Muscle of leg (tissue), 11 donors: ENCODE measurements around the gene AP3S1. TPM values are rescaled to one million over a fixed set of nuclear protein-coding genes. Genes with fewer than 3 reads are reported as not detected.

Experiments
- DNase-seq: peaks from one replicate; pipeline ENCODE4 v3.0.0; 2013
- H3K27ac ChIP-seq: one replicate; pipeline ENCODE4 v1.5.1; 2013; ENCODE audit warnings: mild to moderate bottlenecking, low read length, control low read depth
- H3K27me3 ChIP-seq: one replicate; pipeline ENCODE4 v1.6.1; 2013; ENCODE audit warnings: low read length; ENCODE audit not compliant: control insufficient read depth, insufficient read depth
- H3K36me3 ChIP-seq: one replicate; pipeline ENCODE4 v1.6.1; 2013; ENCODE audit warnings: low read length; ENCODE audit not compliant: control insufficient read depth, insufficient read depth
- H3K4me1 ChIP-seq: one replicate; pipeline ENCODE4 v1.6.1; 2013; ENCODE audit warnings: low read length; ENCODE audit not compliant: control insufficient read depth, insufficient read depth
- H3K4me3 ChIP-seq: one replicate; pipeline ENCODE4 v1.5.1; 2013; ENCODE audit warnings: low read length, control low read depth
- H3K9me3 ChIP-seq: replicated peaks from 2 replicates; pipeline ENCODE4 v1.6.1; 2013; ENCODE audit warnings: low read depth, low read length; ENCODE audit not compliant: control insufficient read depth
- WGBS: methylation state at CpG from one replicate; pipeline ENCODE4 v1.1.5; 2013; ENCODE audit warnings: missing lambda C conversion rate; ENCODE audit not compliant: insufficient coverage; 5-methylcytosine and 5-hydroxymethylcytosine counted together
- polyA plus RNA-seq, 8 donors: library from polyadenylated mRNA; unstranded; fragments of 120-200 nt; gene quantifications; one replicate each; pipeline versions ENCODE4 v1.2.1 to v1.2.3, GENCODE V29; 2013; ENCODE audit warnings: inconsistent platforms in 1 of 8, low replicate concordance in 1 of 8; ENCODE audit not compliant: insufficient read length in 8 of 8, insufficient read depth in 1 of 8
- total RNA-seq: library from RNA; stranded (reverse); fragments of 120-200 nt; gene quantifications from one replicate; pipeline ENCODE4 v1.2.4, GENCODE V29; 2013

Gene AP3S1
- total and polyA plus RNA-seq, 9 donors = 63.8 to 152 (median 111) TPM

DNA sequence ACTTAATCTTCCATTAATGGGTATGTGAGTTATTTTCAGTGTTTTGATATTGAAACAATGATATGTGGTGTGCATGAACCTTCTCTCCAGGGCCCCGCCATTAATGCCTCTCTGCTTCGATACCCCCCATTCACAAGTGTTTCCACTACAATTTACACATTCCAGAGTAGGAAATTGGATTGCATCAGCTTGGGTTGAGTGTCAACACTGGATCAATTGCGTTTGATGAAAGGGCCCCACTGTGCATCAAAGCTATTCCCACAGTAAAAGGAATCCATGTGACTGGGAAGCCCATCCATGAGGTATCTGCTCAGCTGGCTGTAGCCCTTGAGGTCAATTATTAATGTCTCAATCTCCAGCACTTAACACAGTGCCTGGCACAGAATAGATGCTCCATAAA is 102.8 kb downstream of the AP3S1 start:
- no peak overlapping the region for H3K27ac ChIP-seq
- DNase-seq = no peak
- H3K27me3 ChIP-seq = no peaks in the 10 kb centered on the region
- no CpG with 5 or more reads among the region's 3 CpGs for WGBS
- no peak overlapping the region for H3K4me3 ChIP-seq
- peaks cover 3% of the 10 kb centered on the region for H3K4me1 ChIP-seq
- no peaks in the 10 kb centered on the region for H3K36me3 ChIP-seq
- H3K9me3 ChIP-seq = no peaks in the 10 kb centered on the region

DNA sequence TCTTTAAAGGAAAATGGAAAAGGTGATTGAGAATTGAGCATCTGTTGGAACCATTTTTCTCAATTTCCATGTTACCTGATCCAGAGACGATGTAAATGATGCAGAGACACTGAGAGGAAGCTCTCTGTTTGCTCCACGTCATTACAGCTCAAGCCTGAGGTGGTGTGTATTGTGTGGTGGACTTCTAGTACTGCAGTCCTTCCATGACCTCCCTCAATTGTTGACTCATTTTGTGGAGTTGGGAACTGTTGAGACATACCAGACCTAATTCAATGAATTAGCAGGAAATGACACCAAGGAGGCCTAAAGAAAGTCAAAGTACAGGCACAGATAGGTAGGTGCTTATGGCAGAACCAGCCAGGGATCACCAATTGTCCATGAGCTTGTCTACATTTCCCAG is 104.9 kb downstream of the AP3S1 start:
- no CpG with 5 or more reads among the region's 2 CpGs for WGBS
- Histone ChIP-seq H3K27ac (peak overlapping the region; percentile 45), H3K36me3 (no peaks in the 10 kb centered on the region), H3K4me3 (no peak overlapping the region), H3K27me3 (no peaks in the 10 kb centered on the region), H3K4me1 (peaks cover 3% of the 10 kb centered on the region), H3K9me3 (no peaks in the 10 kb centered on the region)
- no peak for DNase-seq

DNA sequence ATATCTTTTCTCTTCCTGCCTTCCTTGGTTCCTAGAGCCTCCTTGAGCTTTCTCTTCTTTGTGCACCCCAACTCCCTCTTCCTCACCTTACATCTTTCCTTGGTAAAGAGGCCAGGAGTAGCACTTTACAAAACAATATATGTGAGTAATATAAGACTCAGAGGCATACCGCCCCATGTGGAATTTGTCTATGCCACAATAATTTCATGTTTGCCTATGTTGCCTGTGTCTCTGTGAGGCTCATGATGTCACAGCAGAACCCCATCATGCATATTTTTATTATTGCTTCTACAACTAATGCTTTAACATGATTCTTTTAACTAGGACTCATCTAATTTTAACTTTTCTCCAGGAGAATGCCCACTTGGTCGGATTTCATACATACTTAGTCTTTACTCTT is 105.5 kb downstream of the AP3S1 start:
- H3K4me3 ChIP-seq = no peak overlapping the region
- no peaks in the 10 kb centered on the region for H3K36me3 ChIP-seq
- H3K4me1 ChIP-seq = peaks cover 3% of the 10 kb centered on the region
- peak overlapping the region; percentile 45 for H3K27ac ChIP-seq
- DNase-seq = no peak
- 100% methylated on average over 1 of the region's 2 CpGs for WGBS
- no peaks in the 10 kb centered on the region for H3K27me3 ChIP-seq
- no peaks in the 10 kb centered on the region for H3K9me3 ChIP-seq

DNA sequence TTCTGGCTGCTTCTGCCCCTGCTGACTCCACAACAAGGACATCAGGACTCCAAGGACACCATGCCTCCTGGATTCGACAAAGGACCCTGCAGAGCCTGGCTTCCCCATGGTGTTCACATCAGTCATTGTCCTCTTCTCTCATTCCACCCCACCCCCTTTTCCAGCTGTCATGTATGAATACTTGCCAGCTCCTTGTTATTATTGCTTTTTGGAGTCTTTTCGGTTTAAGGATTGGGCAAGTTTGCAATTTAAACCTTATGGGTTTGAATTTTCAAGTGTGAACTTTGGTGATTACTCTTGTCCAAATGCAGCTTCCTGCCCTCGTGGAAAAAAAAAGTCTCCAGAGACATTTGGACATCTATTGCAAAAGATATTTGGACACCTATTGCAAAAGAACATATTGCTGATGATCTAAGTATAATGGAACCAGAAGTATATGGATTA is 106.4 kb downstream of the AP3S1 start:
- no peaks in the 10 kb centered on the region for H3K36me3 ChIP-seq
- H3K4me3 ChIP-seq = no peak overlapping the region
- no peaks in the 10 kb centered on the region for H3K27me3 ChIP-seq
- H3K9me3 ChIP-seq = no peaks in the 10 kb centered on the region
- peaks cover 3% of the 10 kb centered on the region for H3K4me1 ChIP-seq
- peak; percentile 93 for DNase-seq
- no CpG with 5 or more reads among the region's 3 CpGs for WGBS
- H3K27ac ChIP-seq = peak overlapping the region; percentile 77

DNA sequence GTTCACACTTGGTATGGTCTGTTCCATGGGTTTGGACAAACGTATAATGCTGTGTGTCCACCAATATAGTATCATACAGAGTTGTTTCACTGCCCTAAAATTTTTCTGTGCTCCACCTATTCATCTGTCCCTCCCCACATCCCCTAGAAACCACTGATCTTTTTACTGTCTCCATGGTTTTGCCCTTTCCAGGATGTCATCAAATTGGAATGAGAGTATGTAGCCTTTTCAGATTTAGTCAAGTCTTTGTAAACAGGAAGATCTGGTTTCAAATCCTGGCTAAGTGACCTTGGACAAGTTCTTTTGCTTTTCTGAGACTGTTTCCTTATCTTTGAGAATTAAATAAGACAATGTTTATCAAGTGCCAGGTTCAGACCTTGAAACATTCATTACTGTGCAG is 107.4 kb downstream of the AP3S1 start:
- H3K4me1 ChIP-seq = peaks cover 3% of the 10 kb centered on the region
- no peak for DNase-seq
- WGBS = no CpG with 5 or more reads among the region's 1 CpG
- H3K4me3 ChIP-seq = no peak overlapping the region
- H3K36me3 ChIP-seq = no peaks in the 10 kb centered on the region
- H3K27ac ChIP-seq = no peak overlapping the region
- H3K27me3 ChIP-seq = no peaks in the 10 kb centered on the region
- no peaks in the 10 kb centered on the region for H3K9me3 ChIP-seq

DNA sequence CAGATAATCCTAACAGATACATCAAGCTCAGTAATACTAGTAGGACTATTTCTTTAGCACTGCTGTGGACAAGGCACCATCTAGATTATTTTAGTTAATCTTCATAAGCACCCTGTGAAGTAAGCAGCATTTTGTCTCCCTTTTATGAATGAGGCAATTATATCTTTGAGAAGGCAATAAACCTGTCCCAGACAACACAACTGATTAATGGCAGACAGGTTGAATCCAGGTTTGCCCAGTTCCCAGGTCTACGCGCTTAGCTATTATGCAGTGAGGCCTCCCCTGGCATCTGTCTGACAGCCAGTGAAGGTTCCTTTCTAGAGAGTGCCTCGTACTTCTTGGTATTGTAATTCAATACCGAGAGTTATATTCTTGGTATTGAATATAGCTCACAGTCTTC is 110.9 kb downstream of the AP3S1 start:
- H3K36me3 ChIP-seq = no peaks in the 10 kb centered on the region
- H3K9me3 ChIP-seq = no peaks in the 10 kb centered on the region
- H3K4me3 ChIP-seq = no peak overlapping the region
- DNase-seq = no peak
- WGBS = no CpG with 5 or more reads among the region's 4 CpGs
- peaks cover 3% of the 10 kb centered on the region for H3K4me1 ChIP-seq
- H3K27ac ChIP-seq = no peak overlapping the region
- H3K27me3 ChIP-seq = no peaks in the 10 kb centered on the region

DNA sequence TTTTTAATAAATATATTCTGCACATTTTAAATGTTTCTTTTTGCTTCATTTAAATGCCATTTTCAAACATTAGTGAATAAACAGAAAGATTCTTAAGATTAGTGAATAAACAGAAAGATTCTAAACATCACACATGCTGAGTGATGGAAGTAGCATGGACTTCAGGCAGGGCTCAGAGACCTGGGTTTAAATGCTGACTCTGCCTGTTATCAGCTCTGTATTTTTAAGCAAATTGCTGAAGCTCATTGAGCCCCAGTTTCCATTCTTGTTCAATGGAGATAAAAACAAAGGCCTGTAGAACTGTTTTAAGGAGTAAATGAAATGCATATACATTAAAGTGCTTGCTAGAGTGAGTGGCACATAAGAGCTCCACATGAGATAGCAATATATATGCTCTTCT is 112.4 kb downstream of the AP3S1 start:
- DNase-seq = no peak
- Histone ChIP-seq H3K9me3 (no peaks in the 10 kb centered on the region), H3K4me3 (no peak overlapping the region), H3K36me3 (no peaks in the 10 kb centered on the region), H3K27me3 (no peaks in the 10 kb centered on the region), H3K4me1 (no peaks in the 10 kb centered on the region), H3K27ac (no peak overlapping the region)

DNA sequence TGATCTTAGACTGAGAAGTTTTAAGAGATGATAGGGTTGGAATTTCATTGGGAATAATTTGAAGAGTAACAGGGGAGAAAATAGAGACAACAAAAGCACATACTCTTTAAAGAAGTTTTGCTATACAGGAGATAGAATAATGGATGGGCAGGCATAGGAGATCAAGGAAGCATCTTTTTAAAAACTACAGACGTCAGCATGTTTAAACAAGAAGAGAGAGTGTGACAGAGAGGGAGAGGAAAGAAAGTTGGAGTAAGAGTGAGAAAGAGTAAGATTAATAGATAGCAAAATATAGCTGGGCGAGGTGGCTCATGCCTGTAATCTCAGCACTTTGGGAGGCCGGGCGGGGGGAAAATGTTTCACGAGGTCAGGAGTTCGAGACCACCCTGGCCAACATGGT is 115.2 kb downstream of the AP3S1 start:
- no peak for DNase-seq
- H3K36me3 ChIP-seq = no peaks in the 10 kb centered on the region
- H3K4me1 ChIP-seq = peaks cover 10% of the 10 kb centered on the region
- no peaks in the 10 kb centered on the region for H3K9me3 ChIP-seq
- H3K27me3 ChIP-seq = peaks cover 16% of the 10 kb centered on the region
- WGBS = 91% methylated on average over 6 of the region's 6 CpGs
- no peak overlapping the region for H3K4me3 ChIP-seq
- H3K27ac ChIP-seq = no peak overlapping the region

DNA sequence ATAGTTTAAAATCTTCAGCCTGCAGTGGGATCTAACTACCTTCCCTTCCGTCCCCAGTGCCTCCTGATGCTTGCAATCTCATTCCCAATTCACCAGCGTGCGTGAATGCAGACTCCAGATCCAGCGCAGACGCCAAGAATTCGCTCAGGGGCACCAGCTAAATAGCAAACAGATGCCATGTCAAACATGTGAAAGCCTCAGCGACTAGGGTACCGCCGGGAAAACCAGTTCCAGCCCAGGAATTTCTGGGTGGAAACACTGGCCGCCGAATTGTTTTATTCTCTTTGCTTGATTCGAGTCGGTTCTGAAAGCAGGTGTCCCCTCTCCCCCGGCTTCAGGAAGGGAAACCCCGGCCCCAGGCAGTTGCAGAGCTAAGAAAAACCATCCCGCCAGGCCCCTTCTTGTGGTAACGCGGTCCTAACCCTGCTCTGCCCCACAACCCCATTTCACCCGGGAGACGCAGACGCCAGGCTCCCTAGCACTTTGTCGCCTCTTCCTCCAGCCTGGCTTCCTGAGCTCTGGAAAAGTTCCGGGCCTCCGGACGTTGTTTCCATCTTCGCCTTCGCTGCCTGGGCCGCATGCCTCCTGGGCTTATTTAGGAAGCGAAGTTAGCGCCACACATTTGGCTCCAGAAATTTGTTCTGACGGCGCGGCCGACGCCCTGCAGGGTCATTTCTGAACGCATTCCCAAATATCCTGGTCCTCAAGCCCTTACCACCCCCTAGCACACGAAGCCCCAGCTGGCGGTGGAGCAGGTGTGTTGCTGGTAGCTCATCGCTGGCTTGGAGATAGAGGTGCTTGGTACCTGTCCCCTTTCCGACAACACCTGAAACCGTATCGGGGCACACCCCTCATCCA is 119.9 kb downstream of the AP3S1 start:
- Histone ChIP-seq H3K27me3 (peaks cover 46% of the 10 kb centered on the region), H3K36me3 (no peaks in the 10 kb centered on the region), H3K4me3 (peak overlapping the region; percentile 35), H3K27ac (peak overlapping the region; percentile 9), H3K4me1 (peaks cover 20% of the 10 kb centered on the region), H3K9me3 (no peaks in the 10 kb centered on the region)
- peak; percentile 49 for DNase-seq
- WGBS = 4% methylated on average over 34 of the region's 42 CpGs

DNA sequence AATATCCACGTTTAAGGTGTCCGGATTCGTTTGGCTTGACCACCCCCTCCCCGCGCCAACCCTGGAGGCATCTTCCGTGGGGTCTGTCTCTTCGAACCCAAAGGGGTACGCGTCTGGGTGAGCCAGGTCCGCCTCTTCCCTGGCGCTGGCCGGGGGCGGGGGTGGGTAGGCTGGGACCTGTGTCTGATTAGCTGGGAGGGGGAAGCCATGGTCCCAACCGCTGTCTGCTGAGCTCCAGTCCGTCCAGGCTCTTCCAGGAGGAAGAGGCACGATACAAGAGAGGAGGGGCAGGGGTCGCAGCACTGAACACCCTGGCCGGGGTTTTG is 120.5 kb downstream of the AP3S1 start, which contains the start of gene LVRN:
Gene LVRN, plus strand, starts transcription at position 237 of the 326 bp plus-strand sequence. CDS start 143 bp downstream, outside the sequence.
- Histone ChIP-seq H3K27ac (peak within 1 kb of the TSS; percentile 9), H3K4me3 (peak within 1 kb of the TSS; percentile 35), H3K27me3 (peaks cover 46% of the 10 kb centered on the region), H3K9me3 (no peaks in the 10 kb centered on the region), H3K36me3 (no peaks in the 10 kb centered on the region), H3K4me1 (peaks cover 20% of the 10 kb centered on the region)
- 10% methylated on average over 13 of the region's 18 CpGs for WGBS
- no peak for DNase-seq
